ENCODE measurements around the gene KRTAP29-1. TPM values are rescaled to one million over a fixed set of nuclear protein-coding genes. Genes with fewer than 3 reads are reported as not detected.
A peak's percentile ranks its signal among the peaks of the same experiment; 100 is the strongest.

Gene KRTAP29-1
- total RNA-seq, 1 donor from 2014 or later = not detected

GRCh38 chr17:41315204-41315794, 12.6 kb upstream of the KRTAP29-1 start, which contains the start of gene KRTAP17-1:
TSS of gene KRTAP17-1 (minus strand) at chr17:41315710. CDS start at chr17:41315650, 60 bp downstream.
- H3K27me3 Mint-ChIP-seq = peaks cover 19% of the 10 kb centered on the region
- peaks cover 4% of the 10 kb centered on the region for H3K4me1 Mint-ChIP-seq
- ATAC-seq (ENCODE audit: low read depth) (no peak), DNase-seq (no peak)
- POLR2A ChIA-PET = no interaction called here
- H3K36me3 Mint-ChIP-seq (ENCODE audit: low read depth) = no peaks in the 10 kb centered on the region
- intact Hi-C loops (cut with micrococcal nuclease) = no loop called here
- H3K9me3 Mint-ChIP-seq = peaks cover 8% of the 10 kb centered on the region
- no peak within 1 kb of the TSS for H3K4me3 Mint-ChIP-seq
- TF ChIP-seq CTCF (IDR thresholded peaks at IDR 0.05) = no peak
- CTCF ChIA-PET = no interaction called here
- no peak within 1 kb of the TSS for H3K27ac Mint-ChIP-seq

- Mint-ChIP-seq H3K27ac (no peak overlapping the region), H3K4me1 (peaks cover 34% of the 10 kb centered on the region), H3K9me3 (no peaks in the 10 kb centered on the region), H3K4me3 (no peak overlapping the region), H3K36me3 (ENCODE audit: low read depth) (no peaks in the 10 kb centered on the region), H3K27me3 (peaks cover 17% of the 10 kb centered on the region)
- no peak for DNase-seq
- ChIA-PET CTCF (no interaction called here), POLR2A (no interaction called here)
- intact Hi-C loops (cut with micrococcal nuclease) = no loop called here
- no peak for ATAC-seq (ENCODE audit: low read depth)
- TF ChIP-seq CTCF (IDR thresholded peaks at IDR 0.05) = no peak
Observed at GRCh38 chr17:41311111-41311510, 8.5 kb upstream of the KRTAP29-1 start.

GRCh38 chr17:41308918-41309359, 6.3 kb upstream of the KRTAP29-1 start, which contains the start of gene KRTAP16-1:
TSS of gene KRTAP16-1 (minus strand) at chr17:41309309. CDS start at chr17:41309253, 56 bp downstream.
- no peaks in the 10 kb centered on the region for H3K36me3 Mint-ChIP-seq (ENCODE audit: low read depth)
- peak within 1 kb of the TSS; percentile 88 for H3K27ac Mint-ChIP-seq
- H3K27me3 Mint-ChIP-seq = peaks cover 5% of the 10 kb centered on the region
- H3K4me3 Mint-ChIP-seq = peak within 1 kb of the TSS; percentile 65
- H3K4me1 Mint-ChIP-seq = peaks cover 37% of the 10 kb centered on the region
- intact Hi-C loops (cut with micrococcal nuclease) = loop anchor here (1.0 kb wide), 1 partner anchor 132 kb away; no protein-coding TSS in a partner anchor
- no peaks in the 10 kb centered on the region for H3K9me3 Mint-ChIP-seq
- no peak for TF ChIP-seq CTCF (IDR thresholded peaks at IDR 0.05)
- POLR2A ChIA-PET = interaction anchor here (0.7 to 1.1 kb wide), 4 partner anchors 14 to 752 kb away, joined by 3 to 5 read pairs (median 3); partner anchors contain the start of genes EIF1 and SMARCE1
- no peak for DNase-seq
- CTCF ChIA-PET = interaction anchor here (0.7 to 1.3 kb wide), 3 partner anchors 13 to 399 kb away, joined by 3 to 4 read pairs (median 3); no protein-coding TSS in a partner anchor
- ATAC-seq (ENCODE audit: low read depth) = peak; percentile 50

GRCh38 chr17:41308251-41308917, 5.7 kb upstream of the KRTAP29-1 start:
- no peak for TF ChIP-seq CTCF (IDR thresholded peaks at IDR 0.05)
- no peaks in the 10 kb centered on the region for H3K36me3 Mint-ChIP-seq (ENCODE audit: low read depth)
- intact Hi-C loops (cut with micrococcal nuclease) = loop anchor here (1.0 kb wide), 1 partner anchor 131 kb away; no protein-coding TSS in a partner anchor
- peaks cover 4% of the 10 kb centered on the region for H3K27me3 Mint-ChIP-seq
- no peaks in the 10 kb centered on the region for H3K9me3 Mint-ChIP-seq
- peak; percentile 85 for ATAC-seq (ENCODE audit: low read depth)
- POLR2A ChIA-PET = interaction anchor here (0.6 to 1.1 kb wide), 5 partner anchors 14 to 752 kb away, joined by 3 to 5 read pairs (median 3); partner anchors contain the start of genes EIF1 and SMARCE1
- CTCF ChIA-PET = interaction anchor here (1.1 to 1.7 kb wide), 3 partner anchors 14 to 398 kb away, joined by 3 to 7 read pairs (median 4); no protein-coding TSS in a partner anchor
- peak overlapping the region; percentile 65 for H3K4me3 Mint-ChIP-seq
- peak overlapping the region; percentile 88 for H3K27ac Mint-ChIP-seq
- peaks cover 42% of the 10 kb centered on the region for H3K4me1 Mint-ChIP-seq
- DNase-seq = peak; percentile 48

GRCh38 chr17:41307647-41308046, 5.0 kb upstream of the KRTAP29-1 start:
- H3K27me3 Mint-ChIP-seq = peaks cover 4% of the 10 kb centered on the region
- DNase-seq (no peak), ATAC-seq (ENCODE audit: low read depth) (no peak)
- no peak for TF ChIP-seq CTCF (IDR thresholded peaks at IDR 0.05)
- POLR2A ChIA-PET = no interaction called here
- H3K27ac Mint-ChIP-seq = peak overlapping the region; percentile 88
- CTCF ChIA-PET = interaction anchor here (1.7 kb wide), 1 partner anchor 14 kb away, joined by 7 read pairs; no protein-coding TSS in a partner anchor
- peaks cover 43% of the 10 kb centered on the region for H3K4me1 Mint-ChIP-seq
- H3K9me3 Mint-ChIP-seq = no peaks in the 10 kb centered on the region
- intact Hi-C loops (cut with micrococcal nuclease) = loop anchor here (1.0 kb wide), 1 partner anchor 130 kb away; no protein-coding TSS in a partner anchor
- no peaks in the 10 kb centered on the region for H3K36me3 Mint-ChIP-seq (ENCODE audit: low read depth)
- H3K4me3 Mint-ChIP-seq = peak overlapping the region; percentile 65

Measured in activated B cell treated with CpG ODN at 0.5 μM for 24 hours (primary cell).